Stimulated activated CD4-positive, alpha-beta T cell treated with anti-CD3 and anti-CD28 coated beads, Interleukin-1b, Interleukin-23, amount 100 ng/mL, for 1 hour (primary cell): ENCODE data around the gene TINAGL1.

Experiments
- DNase-seq, 2 donors: peaks; one replicate each; pipeline ENCODE4 v3.0.0-alpha.2; 2020; ENCODE audit warnings: low read depth in 2 of 2

Gene TINAGL1

DNA sequence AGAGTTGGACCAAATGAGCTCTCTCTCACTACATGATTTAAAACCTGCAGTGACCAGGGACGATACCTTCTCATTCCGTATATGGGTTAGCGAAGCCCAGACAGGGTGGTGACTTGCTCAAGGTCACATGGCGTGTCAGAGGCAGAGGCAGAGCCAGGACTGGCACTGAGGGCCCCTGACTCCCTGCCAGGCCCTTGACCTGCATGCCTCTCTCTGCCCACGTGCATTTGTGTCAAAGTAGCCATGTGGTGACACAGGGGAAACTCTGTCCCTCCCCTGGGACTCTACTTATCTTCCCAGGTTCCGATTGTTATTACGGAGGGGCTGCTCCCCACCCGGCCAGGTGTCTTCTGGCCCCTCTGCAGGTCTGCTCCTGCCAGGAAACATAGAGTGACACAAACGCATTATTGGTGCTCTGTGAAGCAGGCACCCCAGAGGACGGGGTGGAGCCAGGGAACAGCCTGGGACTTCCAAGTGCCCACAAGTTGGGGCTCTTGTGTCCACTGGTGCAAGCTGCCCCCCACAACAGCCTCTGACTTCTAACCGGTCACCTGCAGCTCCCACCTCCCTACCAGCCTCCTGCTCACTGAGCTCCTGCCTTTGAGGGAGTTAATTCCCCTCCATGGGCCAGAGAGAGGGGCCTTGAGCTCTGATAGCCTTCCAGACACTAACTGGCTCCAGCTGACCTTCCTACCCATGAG lies 7.3 kb upstream of the TINAGL1 start:
- DNase-seq: no peak

DNA sequence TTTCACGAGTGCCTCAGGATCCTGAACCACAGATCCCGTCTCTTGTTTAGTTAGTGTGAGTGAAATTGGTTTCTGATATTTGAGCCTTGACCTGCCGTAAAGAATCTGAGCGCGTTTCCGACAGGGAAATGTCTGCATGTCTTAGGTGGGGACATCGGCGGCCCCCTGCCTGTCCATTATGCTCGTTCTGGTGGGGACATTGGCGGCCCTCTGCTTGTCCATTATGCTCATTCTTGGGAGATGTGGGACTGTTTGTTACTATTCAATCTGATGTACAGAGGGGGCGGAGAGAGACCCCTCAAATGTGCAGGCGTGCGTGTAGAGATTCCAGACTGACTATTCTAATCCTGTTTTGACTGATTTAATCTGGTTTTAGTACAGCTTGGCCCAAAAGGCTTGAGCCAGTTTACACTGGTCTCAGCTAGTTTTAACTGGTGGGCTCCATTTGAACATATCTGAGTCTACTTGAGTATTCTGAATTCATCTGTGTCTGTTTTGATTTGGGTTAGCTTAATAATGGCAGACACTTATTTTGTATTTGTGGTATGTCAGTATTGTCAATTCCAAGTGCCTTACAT lies 6.6 kb upstream of the TINAGL1 start:
- no peak for DNase-seq

DNA sequence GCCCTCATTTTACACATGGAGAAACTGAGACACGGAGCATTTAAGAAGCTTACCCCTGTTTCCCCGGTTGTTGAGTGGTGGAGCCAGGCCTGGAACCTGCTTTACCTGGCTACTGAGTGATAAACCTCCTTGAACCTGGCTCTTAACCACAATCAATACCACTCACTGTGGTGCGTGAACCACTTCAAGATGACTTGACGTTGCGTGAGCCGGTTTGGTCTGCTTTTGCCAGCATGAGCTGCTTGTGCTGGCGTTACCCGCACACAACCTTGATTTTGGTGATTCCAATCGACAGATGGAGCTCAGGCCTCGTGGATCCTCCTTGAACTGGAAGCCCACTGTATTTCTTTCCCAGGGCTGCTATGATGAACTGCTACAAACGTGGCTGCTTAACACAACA lies 6.1 kb upstream of the TINAGL1 start:
- DNase-seq: no peak

DNA sequence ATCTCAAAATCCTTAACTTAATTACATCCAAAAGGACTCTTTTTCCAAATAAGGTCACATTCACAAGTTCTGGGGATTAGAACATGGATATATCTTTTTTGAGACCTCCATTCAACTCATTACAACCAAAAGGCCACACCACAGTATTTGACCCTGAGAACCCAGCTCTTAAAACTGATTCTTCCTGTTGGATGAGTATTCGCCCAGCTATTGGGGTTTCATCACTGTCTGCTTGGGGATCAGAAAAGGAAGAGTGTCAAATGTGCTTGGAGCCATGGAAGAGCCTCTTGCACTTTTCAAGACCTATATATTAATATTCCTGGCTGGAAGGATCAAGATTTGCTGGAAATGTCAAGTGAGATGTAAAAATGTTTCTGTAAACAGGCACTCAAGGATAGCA lies 5.4 kb upstream of the TINAGL1 start:
- DNase-seq: no peak

DNA sequence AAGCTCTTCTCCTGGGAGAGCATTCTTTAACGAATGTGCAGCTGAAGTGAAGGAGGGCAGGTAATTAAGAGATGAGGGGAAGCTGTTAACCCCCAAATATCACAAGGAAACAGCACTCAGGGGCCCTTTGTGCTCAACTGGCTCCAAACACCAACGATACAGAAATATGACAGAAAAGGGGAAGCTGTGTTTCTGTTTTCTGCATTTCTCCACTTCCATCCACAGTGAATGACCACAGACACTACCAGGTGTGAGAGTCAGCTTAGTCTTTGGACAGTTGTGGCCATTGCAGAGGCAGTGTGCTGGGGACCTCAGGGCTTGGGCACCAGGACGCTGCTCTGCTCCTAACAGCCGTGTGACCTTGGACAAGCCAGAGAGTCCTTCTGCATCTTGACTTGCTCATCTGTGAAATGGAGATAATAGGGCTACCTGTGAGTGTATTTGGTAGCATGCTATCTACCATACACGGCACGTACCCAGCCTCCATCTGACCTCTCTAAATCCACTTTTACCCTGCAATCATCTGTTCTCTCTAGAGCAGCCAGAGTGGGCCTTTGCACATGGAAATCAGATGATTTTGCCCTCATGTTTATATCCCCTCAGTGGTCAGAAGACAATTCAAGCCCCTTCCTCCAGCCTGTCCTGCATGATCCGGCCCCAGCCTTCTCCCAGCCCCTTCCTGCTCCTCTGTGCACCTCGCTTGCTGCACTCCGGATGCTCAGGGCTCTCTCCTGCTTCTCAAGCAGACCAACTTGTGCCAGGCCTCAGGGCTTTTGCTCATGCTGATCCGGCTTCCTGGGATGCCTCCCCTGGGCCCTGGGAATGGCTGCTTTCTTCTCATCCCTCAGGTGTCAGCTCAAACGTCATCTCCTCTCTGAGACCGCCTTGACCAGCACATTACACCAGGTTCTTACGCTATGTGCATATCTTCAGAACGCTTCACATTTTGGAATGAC lies 4.7 kb upstream of the TINAGL1 start:
- no peak for DNase-seq

GRCh38 chr1:31572323-31573104 lies 3.8 kb upstream of the TINAGL1 start:
- DNase-seq: no peak

DNA sequence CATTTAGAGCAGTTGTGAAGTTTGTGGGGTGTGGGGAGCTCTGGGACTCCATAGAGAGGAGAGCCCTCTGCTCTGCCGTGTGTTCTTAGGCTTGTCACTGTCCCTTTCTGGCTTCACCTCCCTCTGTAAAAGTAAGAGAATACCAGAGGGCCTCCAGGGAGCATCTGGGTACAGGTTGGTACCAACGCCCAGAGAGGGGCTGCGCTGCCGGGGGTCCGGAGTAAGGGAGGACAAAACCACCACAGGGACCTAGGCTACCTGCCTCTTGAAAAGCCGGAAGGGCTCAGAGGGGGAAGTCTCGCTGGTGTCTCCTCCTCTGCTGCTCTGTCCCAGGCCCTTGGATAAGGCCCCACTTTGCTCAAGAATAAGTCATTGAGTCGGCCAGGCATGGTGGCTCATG lies 3.1 kb upstream of the TINAGL1 start:
- DNase-seq: no peak

DNA sequence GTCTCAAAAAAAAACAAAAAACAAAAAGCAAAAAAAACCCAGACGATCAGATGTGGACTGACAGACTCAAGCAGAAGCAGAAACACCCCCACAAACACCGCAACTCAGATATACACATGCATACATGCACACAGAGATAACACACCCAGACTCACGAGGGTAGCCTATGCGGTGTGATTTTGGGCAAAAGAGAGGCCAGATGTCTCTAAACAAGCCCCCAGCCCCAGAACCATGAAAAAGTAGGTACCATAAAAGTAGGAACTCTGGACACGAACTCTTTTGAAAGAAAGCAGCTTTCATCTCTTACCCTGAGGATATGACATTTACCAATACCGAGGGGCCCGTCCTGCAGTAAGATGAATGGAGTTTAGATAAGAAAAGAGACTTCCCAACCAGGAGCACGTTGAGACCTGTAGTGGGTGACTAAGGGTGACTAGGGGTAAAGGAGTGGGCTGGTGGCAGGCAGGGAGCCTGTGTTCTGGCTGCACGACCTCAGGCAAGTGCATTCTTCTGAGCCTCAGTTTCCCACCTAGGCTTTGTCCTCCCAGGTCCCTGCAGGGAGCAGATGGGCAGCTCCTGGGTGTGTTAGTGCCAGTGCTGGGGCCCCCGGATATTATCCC lies 1.5 kb upstream of the TINAGL1 start:
- DNase-seq: no peak

DNA sequence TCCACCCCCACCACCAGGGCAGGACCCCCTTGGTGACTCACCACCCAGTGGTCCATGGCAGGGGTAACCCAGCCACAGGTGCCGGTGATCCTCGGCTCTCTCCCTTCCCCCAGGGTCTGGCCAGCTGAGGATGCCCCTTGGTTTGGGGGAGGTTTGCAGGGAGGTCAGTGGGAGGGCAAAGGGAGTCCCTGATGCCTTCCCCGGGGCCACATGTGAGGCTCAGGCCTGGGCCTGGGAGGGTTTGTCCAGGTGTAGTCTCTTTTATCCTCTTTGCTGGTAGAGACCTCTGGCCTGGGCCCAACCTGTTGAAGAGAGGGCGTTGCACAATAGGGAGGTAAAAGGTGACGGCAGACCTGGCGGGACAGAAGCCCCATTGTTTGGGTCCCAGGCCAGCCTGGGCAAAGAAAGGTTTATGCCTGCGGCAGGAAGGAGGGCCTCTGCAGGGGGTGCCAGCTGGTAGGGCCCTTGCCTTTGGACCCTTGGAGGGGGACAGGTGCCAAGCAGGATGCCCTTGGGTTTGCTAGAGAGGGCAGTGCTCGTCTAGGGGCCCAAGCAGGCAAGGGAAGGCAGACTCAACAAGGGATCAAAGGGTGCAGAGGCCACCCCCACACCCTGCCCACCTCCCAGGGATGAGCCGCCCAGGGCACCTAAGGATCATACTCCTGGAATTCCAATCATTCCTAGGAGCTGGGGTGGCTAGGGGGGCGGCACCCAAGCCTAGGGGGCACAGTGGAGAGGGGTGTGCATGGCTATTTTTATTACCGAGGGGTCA lies 760 bp upstream of the TINAGL1 start:
- DNase-seq: no peak

- DNase-seq: no peak
These were observed 584 bp downstream of the TINAGL1 start for GRCh38 chr1:31576743-31577455.

DNA sequence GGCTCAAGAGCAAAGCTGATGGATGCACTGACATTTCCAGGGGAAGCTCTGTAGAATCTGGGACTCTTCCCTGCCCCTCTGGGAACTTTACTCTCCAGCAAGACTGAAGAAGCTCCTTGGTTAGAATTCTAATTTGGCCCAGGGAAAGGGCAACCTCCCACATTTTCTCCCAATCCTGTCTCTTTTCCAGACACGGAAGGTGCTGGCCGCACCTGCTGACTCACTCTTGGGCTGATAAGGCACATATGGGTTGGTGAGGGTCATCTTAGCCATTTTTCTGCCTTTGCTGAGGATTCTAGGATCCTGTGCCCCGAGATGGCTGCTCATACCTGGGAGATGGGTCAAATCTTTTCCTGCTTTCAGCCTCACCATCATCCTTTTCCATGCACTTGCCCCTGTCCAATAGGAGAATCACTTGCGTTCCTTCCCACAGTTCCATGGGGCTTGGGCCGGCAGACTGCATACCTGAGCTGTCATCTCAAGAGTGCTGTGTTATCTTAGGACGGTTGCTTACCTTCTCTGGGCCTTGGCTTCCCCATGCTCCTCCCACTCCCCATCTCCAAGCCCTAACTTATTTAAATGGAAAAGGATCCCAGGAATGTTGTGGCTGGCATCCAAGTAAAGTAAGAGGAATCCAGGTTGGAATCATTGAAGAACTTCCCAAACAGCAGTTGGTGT lies 1.3 kb downstream of the TINAGL1 start:
- no peak for DNase-seq

DNA sequence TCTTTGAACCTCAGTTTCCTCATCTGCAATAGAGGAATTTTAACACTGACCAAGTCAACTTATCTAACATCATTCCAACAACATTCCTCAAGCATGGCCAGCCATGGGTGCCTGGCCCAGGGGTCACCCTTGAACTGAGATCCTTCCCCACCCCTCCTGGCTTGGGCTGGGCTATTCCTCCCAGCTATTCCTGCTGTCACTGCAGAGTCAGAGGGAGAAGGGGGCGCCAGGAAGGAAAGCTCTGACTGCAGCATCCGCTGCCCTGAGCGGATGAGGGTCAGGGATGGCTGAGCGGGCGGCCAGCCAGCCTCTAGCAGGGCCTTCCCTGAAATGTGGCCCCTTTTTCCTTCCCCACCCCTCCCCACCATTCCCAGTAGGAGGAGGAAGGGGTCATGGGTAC lies 3.1 kb downstream of the TINAGL1 start:
- no peak for DNase-seq

DNA sequence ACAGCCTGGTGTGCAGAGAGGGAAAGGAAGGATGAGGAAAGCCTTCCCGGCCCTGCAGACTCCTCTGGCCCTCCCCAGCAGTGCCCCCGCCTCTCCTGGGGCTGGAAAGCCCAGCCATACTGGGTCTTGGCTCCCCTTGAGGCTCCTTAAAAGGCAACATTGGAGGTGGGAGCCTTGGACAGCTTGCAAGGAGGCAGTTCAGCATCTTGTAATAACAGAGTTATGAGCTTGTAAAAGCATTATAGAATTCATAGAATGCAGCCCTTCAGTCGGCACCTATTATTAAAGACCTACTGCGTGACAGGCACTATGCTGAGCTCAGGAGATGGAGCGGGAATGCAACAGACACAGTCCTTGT lies 4.2 kb downstream of the TINAGL1 start:
- DNase-seq: no peak

- no peak for DNase-seq
These were observed 4.7 kb downstream of the TINAGL1 start for GRCh38 chr1:31580891-31581603.

GRCh38 chr1:31581821-31582810 lies 5.8 kb downstream of the TINAGL1 start:
- no peak for DNase-seq

DNA sequence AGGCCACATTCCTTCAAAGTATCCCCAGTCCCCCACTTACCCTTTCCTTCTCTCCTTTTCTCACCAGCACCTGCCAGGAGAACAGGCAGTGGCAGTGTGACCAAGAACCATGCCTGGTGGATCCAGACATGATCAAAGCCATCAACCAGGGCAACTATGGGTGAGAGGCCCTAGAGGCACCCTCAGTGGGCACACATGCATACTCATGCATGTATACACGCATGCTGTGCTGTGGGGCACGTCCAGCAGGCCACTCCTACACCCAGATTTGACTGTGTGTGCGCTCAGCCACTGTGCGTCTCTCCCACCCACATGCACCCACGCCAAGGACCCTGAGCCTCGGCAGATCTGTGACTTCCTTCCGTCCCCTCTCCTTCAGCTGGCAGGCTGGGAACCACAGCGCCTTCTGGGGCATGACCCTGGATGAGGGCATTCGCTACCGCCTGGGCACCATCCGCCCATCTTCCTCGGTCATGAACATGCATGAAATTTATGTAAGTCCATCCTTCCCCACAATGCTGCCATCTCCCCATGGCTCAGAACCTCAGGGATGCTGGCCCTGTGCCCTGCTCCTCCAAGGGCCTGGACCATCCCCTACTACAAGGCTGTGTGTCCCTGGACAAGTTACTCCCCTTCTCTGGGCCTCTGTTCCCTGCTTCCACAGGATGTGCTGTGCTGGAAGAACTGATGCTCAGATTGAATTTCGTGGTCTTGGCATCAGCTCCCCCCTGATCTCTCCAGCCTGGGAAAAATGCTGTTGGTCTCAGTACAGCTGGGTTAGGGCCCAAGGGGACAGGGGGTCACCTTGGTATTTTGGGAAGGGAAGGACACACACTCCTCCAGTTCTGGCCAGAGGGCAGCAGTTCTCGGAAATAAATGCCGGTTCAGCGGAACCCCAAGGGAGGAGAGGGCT lies 7.0 kb downstream of the TINAGL1 start:
- no peak for DNase-seq
